ENCODE results near the gene ASB4.
"Not testable (repeated sequence)": the region's sequence is repeated elsewhere in the genome, so short reads cannot be mapped to it uniquely, and the experiment has no call there.

Gene ASB4

GRCh38 chr7:95479992-95480624 is 5.6 kb upstream of the ASB4 start:
- DNase-seq (ENCODE audit: low spot score), result no peak

- no peak for DNase-seq (ENCODE audit: low spot score)
Measured at GRCh38 chr7:95481271-95482165, 4.2 kb upstream of the ASB4 start.

- DNase-seq (ENCODE audit: low spot score), result no peak
Measured at GRCh38 chr7:95482424-95482823, 3.3 kb upstream of the ASB4 start.

- DNase-seq (ENCODE audit: low spot score), result no peak
Measured at GRCh38 chr7:95490231-95490762, 4.6 kb downstream of the ASB4 start.

- no peak for DNase-seq (ENCODE audit: low spot score)
Measured at GRCh38 chr7:95491201-95491600, 5.5 kb downstream of the ASB4 start.

- DNase-seq (ENCODE audit: low spot score), result no peak
Measured at GRCh38 chr7:95491634-95492314, 6.0 kb downstream of the ASB4 start.

GRCh38 chr7:95493247-95493646 is 7.5 kb downstream of the ASB4 start:
- no peak for DNase-seq (ENCODE audit: low spot score)

GRCh38 chr7:95493844-95494243 is 8.1 kb downstream of the ASB4 start:
- DNase-seq (ENCODE audit: low spot score), result no peak

GRCh38 chr7:95501261-95501832 is 15.6 kb downstream of the ASB4 start:
- DNase-seq (ENCODE audit: low spot score), result no peak

- no peak for DNase-seq (ENCODE audit: low spot score)
Measured at GRCh38 chr7:95502403-95502802, 16.7 kb downstream of the ASB4 start.

GRCh38 chr7:95503271-95504131 is 17.8 kb downstream of the ASB4 start:
- DNase-seq (ENCODE audit: low spot score), result no peak

GRCh38 chr7:95504132-95504588 is 18.4 kb downstream of the ASB4 start:
- DNase-seq (ENCODE audit: low spot score), result not testable (repeated sequence)

- no peak for DNase-seq (ENCODE audit: low spot score)
Measured at GRCh38 chr7:95508780-95509179, 23.0 kb downstream of the ASB4 start.

GRCh38 chr7:95509199-95509598 is 23.5 kb downstream of the ASB4 start:
- peak; percentile 14 for DNase-seq (ENCODE audit: low spot score)

GRCh38 chr7:95511716-95512260 is 26.0 kb downstream of the ASB4 start:
- DNase-seq (ENCODE audit: low spot score), result peak; percentile 67

GRCh38 chr7:95517458-95517857 is 31.7 kb downstream of the ASB4 start:
- no peak for DNase-seq (ENCODE audit: low spot score)

- no peak for DNase-seq (ENCODE audit: low spot score)
Measured at GRCh38 chr7:95517870-95518269, 32.1 kb downstream of the ASB4 start.

GRCh38 chr7:95520136-95520535 is 34.4 kb downstream of the ASB4 start:
- no peak for DNase-seq (ENCODE audit: low spot score)

- no peak for DNase-seq (ENCODE audit: low spot score)
Measured at GRCh38 chr7:95525503-95525902, 39.8 kb downstream of the ASB4 start.

GRCh38 chr7:95526128-95526738 is 40.5 kb downstream of the ASB4 start:
- DNase-seq (ENCODE audit: low spot score), result no peak

Measured in AG08395 (cell line).